C4-2B (cell line): ENCODE results near the gene PPP2R5C.

Experiments
- CTCF ChIP-seq: fragments of 450-650 bp; conservative IDR thresholded peaks from 2 replicates; pipeline ENCODE4 v1.5.1; 2017; ENCODE audit warnings: mild to moderate bottlenecking
- ZFX ChIP-seq: fragments of 450-650 bp; IDR thresholded peaks from 2 replicates; pipeline ENCODE4 v1.6.1; 2017

GRCh38 chr14:101844751-101845150 is 83.2 kb downstream of the PPP2R5C start:
- TF ChIP-seq CTCF (no peak), ZFX (no peak)
